Central memory CD8-positive, alpha-beta T cell (primary cell): ENCODE data around the gene ANKZF1.

Source experiments
- ATAC-seq: fragments of 150-1000 bp; cut with Tn5 transposase; replicated peaks from 2 replicates; pipeline ENCODE4 v1.10.0; 2022; ENCODE audit warnings: mild to moderate bottlenecking, moderate FRiP score, moderate number of reproducible peaks; ENCODE audit not compliant: poor library complexity, severe bottlenecking; ENCODE audit errors: extremely low read depth
- DNase-seq, 2 donors: peaks; one replicate each; pipeline ENCODE4 v3.0.0; 2021; ENCODE audit warnings: low spot score in 2 of 2
- H3K27ac Mint-ChIP-seq: one replicate; pipeline ENCODE4 v1.8.0; 2022; ENCODE audit warnings: low read depth, mild to moderate bottlenecking, moderate library complexity, mixed read lengths
- H3K27me3 Mint-ChIP-seq: one replicate; pipeline ENCODE4 v1.8.0; 2022; ENCODE audit warnings: mixed read lengths
- H3K36me3 Mint-ChIP-seq: one replicate; pipeline ENCODE4 v1.8.0; 2022; ENCODE audit warnings: mild to moderate bottlenecking, moderate library complexity, mixed read lengths; ENCODE audit not compliant: insufficient read depth
- H3K4me1 Mint-ChIP-seq: one replicate; pipeline ENCODE4 v1.8.0; 2022; ENCODE audit warnings: mixed read lengths
- H3K4me3 Mint-ChIP-seq: one replicate; pipeline ENCODE4 v1.8.0; 2022; ENCODE audit warnings: mild to moderate bottlenecking, moderate library complexity, mixed read lengths
- H3K9me3 Mint-ChIP-seq: one replicate; pipeline ENCODE4 v1.8.0; 2022; ENCODE audit warnings: mixed read lengths

Gene ANKZF1

GRCh38 chr2:219279151-219279915 is 49.7 kb downstream of the ANKZF1 start, which contains the start of gene DNAJB2:
TSS of gene DNAJB2 (plus strand) at chr2:219279366. CDS start at chr2:219279834, 468 bp downstream.
- ATAC-seq (peak; percentile 82), DNase-seq (peak; percentile 96 to 99)
- H3K4me3 Mint-ChIP-seq, result peak within 1 kb of the TSS; percentile 88
- H3K36me3 Mint-ChIP-seq, result peaks cover 38% of the 10 kb centered on the region
- no peaks in the 10 kb centered on the region for H3K27me3 Mint-ChIP-seq
- H3K27ac Mint-ChIP-seq, result peak within 1 kb of the TSS; percentile 100
- H3K9me3 Mint-ChIP-seq, result no peaks in the 10 kb centered on the region
- peaks cover 38% of the 10 kb centered on the region for H3K4me1 Mint-ChIP-seq

GRCh38 chr2:219279916-219280516 is 50.4 kb downstream of the ANKZF1 start:
- DNase-seq (no peak), ATAC-seq (no peak)
- peaks cover 38% of the 10 kb centered on the region for H3K4me1 Mint-ChIP-seq

DNA sequence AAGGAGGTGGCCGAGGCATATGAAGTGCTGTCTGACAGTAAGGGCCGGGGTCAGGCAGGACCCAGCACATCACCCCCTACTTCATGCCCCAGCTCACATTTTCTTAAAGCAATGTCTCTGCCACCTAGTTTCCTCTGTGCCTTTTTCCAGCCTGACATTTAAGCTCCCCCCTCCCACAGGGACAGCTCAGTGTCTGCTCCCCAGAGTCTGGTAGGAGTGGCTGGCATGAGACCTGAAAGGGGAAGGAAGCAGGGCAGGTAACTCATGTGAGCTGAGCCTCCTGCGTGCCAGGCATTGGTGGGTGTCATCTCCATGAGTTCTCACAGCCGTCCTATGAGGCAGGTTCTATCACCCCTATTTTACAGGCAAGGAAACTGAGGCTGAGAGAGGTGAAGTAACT is 51.0 kb downstream of the ANKZF1 start:
- peaks cover 44% of the 10 kb centered on the region for H3K4me1 Mint-ChIP-seq
- no peaks in the 10 kb centered on the region for H3K27me3 Mint-ChIP-seq
- peaks cover 40% of the 10 kb centered on the region for H3K36me3 Mint-ChIP-seq
- no peaks in the 10 kb centered on the region for H3K9me3 Mint-ChIP-seq
- no peak for ATAC-seq
- peak overlapping the region; percentile 100 for H3K27ac Mint-ChIP-seq
- no peak for DNase-seq
- H3K4me3 Mint-ChIP-seq, result peak overlapping the region; percentile 88

More at GRCh38 chr2:219279916-219280516, 50.4 kb downstream of the ANKZF1 start:
- peak overlapping the region; percentile 88 for H3K4me3 Mint-ChIP-seq
- no peaks in the 10 kb centered on the region for H3K27me3 Mint-ChIP-seq
- peaks cover 40% of the 10 kb centered on the region for H3K36me3 Mint-ChIP-seq
- peak overlapping the region; percentile 100 for H3K27ac Mint-ChIP-seq
- no peaks in the 10 kb centered on the region for H3K9me3 Mint-ChIP-seq

DNA sequence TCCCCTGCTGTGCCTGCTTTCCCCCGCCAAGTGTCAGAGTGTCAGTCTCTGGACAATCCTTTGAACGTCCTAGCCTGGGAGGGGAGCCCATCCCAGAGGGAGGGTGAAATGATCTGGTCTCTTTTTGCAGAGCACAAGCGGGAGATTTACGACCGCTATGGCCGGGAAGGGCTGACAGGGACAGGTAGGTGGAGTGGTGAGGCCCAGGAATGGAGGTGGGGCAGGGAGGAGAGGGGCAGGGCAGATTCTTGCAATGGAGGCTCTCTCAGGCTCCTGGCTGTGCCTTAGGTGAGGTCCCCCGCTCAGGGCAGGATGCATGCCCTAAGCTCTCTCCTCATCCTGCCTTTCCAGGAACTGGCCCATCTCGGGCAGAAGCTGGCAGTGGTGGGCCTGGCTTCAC is 52.0 kb downstream of the ANKZF1 start:
- H3K27ac Mint-ChIP-seq, result no peak overlapping the region
- peaks cover 42% of the 10 kb centered on the region for H3K36me3 Mint-ChIP-seq
- H3K9me3 Mint-ChIP-seq, result no peaks in the 10 kb centered on the region
- H3K4me1 Mint-ChIP-seq, result peaks cover 44% of the 10 kb centered on the region
- DNase-seq (no peak), ATAC-seq (no peak)
- no peaks in the 10 kb centered on the region for H3K27me3 Mint-ChIP-seq
- peak overlapping the region; percentile 4 for H3K4me3 Mint-ChIP-seq

- Mint-ChIP-seq H3K4me1 (peaks cover 41% of the 10 kb centered on the region), H3K36me3 (peaks cover 44% of the 10 kb centered on the region), H3K27ac (peak overlapping the region; percentile 80), H3K4me3 (no peak overlapping the region), H3K9me3 (no peaks in the 10 kb centered on the region), H3K27me3 (no peaks in the 10 kb centered on the region)
- DNase-seq (no peak), ATAC-seq (no peak)
These were observed 52.8 kb downstream of the ANKZF1 start for GRCh38 chr2:219282375-219282774.

DNA sequence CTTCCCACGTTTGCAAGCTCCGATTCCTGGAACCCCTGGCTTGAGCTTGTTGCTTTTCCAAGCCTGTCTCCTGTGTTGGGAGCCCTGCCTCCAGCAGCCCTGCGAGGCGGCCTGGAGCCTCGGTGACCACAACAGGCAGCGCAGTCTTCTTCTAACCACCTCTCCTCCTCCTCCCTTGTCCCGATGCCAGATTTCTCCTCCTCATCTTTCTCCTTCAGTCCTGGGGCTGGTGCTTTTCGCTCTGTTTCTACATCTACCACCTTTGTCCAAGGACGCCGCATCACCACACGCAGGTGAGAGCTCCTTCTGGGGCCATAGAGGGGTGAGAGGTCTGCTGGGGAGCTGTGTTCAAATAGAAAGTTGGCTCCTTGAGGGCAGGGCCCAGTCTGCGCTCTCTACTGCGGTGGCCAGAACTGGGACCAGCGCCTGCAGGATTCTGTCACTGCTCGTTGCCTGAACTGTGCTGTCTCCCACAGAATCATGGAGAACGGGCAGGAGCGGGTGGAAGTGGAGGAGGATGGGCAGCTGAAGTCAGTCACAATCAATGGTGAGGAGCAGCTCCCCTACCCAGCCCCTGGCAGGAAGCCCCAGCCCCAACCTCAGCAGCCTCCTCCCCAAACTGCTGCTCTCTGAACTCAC is 53.5 kb downstream of the ANKZF1 start:
- peak overlapping the region; percentile 80 for H3K27ac Mint-ChIP-seq
- H3K4me1 Mint-ChIP-seq, result peaks cover 34% of the 10 kb centered on the region
- no peak for ATAC-seq
- H3K4me3 Mint-ChIP-seq, result no peak overlapping the region
- H3K9me3 Mint-ChIP-seq, result no peaks in the 10 kb centered on the region
- no peaks in the 10 kb centered on the region for H3K27me3 Mint-ChIP-seq
- no peak for DNase-seq
- peaks cover 43% of the 10 kb centered on the region for H3K36me3 Mint-ChIP-seq

GRCh38 chr2:219284501-219285372 is 55.1 kb downstream of the ANKZF1 start:
- Mint-ChIP-seq H3K9me3 (no peaks in the 10 kb centered on the region), H3K4me1 (peaks cover 20% of the 10 kb centered on the region), H3K27ac (peak overlapping the region; percentile 65), H3K4me3 (no peak overlapping the region), H3K36me3 (peaks cover 32% of the 10 kb centered on the region), H3K27me3 (no peaks in the 10 kb centered on the region)
- ATAC-seq (no peak), DNase-seq (no peak)

- Mint-ChIP-seq H3K4me1 (peaks cover 14% of the 10 kb centered on the region), H3K27ac (peak overlapping the region; percentile 65), H3K9me3 (no peaks in the 10 kb centered on the region), H3K36me3 (peaks cover 30% of the 10 kb centered on the region), H3K27me3 (no peaks in the 10 kb centered on the region), H3K4me3 (no peak overlapping the region)
- no peak for DNase-seq
- ATAC-seq, result no peak
These were observed 55.7 kb downstream of the ANKZF1 start for GRCh38 chr2:219285373-219285735.

GRCh38 chr2:219285894-219286425 is 56.4 kb downstream of the ANKZF1 start:
- Mint-ChIP-seq H3K4me1 (peaks cover 13% of the 10 kb centered on the region), H3K27me3 (no peaks in the 10 kb centered on the region), H3K4me3 (no peak overlapping the region), H3K27ac (peak overlapping the region; percentile 65), H3K36me3 (peaks cover 25% of the 10 kb centered on the region), H3K9me3 (no peaks in the 10 kb centered on the region)
- DNase-seq (no peak), ATAC-seq (no peak)
